ENCODE data around the gene GTPBP8.
"Not testable (repeated sequence)": the region's sequence is repeated elsewhere in the genome, so short reads cannot be mapped to it uniquely, and the experiment has no call there.

The GTPBP8 gene

DNA sequence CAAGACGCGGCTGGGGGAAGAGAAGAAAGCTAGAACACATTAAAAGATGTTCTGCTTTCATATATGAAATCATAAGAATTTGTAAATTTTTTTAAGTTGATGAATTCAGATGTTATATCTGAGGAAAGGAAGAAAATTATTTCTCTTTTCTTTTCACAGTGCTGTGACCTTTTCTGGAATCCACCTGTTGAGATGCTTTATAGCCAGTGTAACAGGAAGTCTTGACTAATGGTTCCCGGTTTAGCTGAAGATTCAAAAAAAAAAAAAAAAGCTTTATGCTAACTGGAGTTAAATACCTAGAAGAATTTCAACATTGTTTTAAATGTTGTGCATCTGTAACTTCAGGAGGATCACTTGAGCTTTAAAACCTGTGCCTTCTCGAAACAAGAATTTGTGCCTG lies 9.9 kb downstream of the GTPBP8 start:
- no peak for DNase-seq (ENCODE audit: low spot score)

DNA sequence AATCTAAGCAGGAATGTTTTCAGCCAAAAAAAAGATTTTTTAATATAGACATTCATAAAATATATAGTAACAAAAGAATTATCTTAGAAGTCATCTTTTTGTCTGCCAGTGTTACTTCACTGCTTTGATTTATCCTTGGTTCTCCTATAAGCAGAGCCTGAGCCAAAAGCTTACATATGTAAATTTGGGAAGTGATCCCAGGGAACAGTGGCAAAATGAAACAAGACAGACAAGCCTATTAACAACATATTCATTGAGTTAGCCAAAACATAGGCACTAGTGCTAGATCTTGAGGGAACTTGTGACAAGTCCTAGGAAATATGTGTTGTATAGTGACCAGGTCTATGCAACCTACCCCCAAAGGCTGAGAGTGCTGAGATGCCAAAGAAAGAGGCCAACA lies 11.3 kb downstream of the GTPBP8 start:
- DNase-seq (ENCODE audit: low spot score): no peak

DNA sequence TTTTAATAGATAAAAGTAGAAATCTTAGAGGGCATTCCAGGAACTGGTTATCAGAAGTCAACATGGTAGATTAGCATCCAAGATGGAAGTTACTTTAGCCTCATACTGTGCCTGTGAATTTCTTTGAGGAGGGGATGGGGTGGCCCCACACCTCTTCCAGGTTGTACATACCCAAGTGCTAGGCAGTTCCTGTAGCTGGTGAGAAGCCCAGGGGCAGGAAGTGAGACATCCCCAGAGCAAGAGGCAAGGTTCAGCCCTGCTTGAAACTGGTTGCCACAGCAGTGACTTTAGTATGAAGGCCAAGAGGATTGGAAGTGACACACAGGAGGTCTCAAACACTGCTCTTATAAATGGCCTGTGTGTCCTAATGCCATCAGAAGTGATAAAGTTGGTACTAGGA lies 11.9 kb downstream of the GTPBP8 start:
- no peak for DNase-seq (ENCODE audit: low spot score)

DNA sequence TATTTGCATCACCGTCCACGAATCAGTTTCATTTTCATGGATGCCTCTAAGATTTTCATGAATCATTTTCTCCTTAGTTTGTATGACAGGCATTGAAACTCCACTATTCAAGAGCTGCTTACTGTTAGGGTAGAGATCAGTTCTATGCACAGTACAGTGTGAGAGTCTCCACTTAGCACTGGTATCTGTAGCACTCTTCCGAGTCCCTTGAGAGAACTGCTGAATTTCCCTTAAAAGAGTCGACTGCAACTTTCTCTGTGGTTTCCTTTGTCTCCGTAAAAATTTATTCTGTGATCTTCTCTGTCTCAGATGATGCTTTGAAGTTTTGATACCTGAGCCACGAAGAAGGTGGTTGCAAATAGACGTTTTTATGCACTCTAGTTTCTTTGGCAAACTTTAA lies 14.8 kb downstream of the GTPBP8 start:
- DNase-seq (ENCODE audit: low spot score): no peak

DNA sequence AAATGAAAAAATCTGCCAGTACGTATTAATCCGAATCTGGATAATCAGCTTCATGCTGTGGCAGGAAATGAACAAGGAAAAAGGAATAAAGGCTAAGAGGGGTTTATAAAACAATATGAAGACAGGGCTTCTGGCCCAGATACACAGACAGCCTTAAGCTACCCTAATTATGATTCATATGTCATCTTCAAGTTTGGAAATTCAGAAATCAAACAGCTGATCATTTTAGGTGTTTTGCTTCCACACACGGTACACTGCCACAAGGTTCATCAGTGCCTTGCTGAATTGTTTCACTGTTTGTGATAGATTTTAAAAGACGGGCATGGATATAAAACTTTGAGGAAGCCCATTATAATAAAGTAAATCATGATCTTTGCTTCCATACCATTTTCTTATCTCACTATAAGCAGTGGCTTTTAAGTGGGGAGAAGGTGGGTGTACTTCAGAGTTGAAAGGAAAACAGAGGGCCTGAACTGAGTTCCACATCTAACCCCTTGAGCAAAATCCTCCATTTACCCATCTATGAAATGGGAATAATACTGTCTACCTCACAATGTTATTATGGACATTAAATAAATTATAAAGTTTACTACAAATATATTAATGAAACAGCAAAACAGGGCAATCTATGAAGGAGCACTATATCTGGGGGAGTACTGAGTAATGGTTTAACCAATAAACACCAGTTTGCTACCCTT lies 15.7 kb downstream of the GTPBP8 start:
- DNase-seq (ENCODE audit: low spot score): no peak

DNA sequence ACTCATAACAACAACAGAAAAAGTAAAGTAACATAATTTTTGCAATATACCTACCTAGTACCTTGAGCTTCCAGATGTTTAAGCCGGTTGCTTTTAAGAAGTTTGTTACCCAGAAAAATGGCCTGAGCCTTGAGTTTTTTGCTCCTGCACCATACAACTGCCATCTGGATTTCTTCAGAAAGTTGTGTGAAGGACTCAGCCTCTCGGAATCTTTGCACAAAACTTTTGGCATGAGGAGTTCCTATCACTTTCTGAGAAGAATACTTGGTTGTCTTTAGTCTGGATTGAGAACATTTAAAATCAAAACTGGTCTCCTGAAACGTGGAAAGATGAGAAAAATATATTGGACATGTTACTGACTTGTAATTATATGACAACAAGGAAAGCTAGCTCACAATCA lies 17.3 kb downstream of the GTPBP8 start:
- no peak for DNase-seq (ENCODE audit: low spot score)

DNA sequence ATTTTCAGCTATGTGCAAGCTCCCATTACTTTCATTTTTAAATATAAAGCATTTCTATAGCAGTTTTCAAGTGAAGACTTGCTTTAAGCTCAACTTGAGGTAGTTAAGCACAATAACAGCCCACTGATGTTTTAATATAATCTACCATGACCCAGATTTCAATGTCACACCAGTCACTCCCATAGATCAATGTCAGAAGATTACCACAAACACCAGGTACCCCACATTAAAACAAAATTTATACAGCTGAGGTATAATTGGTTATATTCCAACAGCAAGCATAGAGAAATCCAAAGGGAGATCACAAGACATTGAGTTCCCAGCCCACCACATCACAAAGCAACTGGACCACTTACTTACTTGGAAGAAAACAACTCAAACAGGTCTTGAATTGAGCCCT lies 22.8 kb downstream of the GTPBP8 start:
- DNase-seq (ENCODE audit: low spot score): no peak

DNA sequence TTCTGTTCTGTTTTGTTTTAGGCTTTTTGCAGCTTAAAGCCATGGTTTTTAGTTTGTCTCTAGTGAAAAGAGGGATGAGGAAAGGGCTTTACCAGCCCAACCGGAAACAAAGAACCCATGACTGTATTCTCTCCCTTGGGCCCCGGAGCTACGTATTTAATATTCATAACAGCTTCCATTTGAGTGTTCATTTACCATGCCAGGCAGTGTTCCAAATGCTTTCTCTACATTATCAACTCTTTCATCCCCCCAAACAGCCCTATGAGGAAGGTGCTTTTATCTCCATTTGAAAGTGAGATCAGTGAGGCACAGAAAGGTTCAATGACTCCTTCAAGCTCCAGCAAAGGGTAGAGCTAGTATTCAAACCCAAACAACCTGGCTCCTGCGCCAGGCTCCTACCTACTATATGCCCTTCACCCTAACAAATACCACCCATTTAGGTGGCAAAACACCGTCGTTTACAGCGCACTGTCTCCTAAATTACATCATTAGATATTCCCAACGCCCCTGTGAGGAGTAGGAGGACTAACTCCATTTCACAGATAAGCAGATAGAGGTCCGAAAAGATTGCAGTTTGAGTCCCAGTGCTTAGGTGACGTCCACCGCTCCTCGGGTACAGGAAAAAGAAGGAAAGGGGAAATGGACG lies 27.9 kb downstream of the GTPBP8 start:
- peak; percentile 31 for DNase-seq (ENCODE audit: low spot score)

DNA sequence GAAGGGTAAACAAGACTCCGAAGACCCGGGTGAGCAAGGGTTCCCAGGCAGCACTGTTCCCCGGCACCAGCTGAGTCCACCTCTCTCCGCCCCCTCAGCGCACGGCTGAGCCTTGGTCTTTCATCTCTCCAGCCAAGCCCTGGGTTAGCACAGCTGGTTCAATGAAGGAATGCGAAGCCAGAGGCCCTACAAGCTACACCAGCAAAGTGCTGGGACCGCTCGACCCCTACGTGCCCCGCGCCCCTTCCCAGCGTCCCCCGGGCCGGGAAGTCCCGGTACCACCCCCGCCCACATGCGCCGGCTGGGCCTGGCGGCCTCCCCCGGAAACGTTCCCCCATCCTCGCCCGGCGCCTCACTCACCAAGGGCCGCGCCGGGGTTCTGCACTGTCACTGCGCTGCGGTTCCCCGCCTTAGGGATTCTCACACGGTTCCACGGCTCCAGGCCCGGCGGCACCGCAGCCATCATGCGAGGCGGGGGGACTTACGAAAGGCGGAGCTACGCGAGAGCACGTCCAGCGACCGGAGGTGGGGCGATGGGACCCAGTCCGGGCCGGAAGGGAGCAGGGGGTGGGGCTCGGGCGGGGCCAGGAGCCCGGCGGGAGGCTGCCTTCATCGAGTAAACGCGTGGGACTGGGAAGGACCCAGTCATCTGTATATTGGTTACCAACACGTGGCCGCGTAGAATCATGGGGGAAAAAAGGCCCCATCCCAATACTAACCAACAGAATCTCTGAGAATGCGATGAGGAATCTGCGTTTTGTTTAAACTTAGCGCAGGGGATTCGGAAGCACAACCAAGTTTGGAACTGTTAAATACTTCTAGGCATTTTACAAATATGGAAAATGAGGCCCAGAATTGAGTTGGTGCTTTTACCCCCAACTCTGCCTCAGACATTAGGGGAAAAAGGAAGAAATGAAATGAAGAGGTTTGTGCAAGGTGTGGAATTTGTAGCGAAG lies 28.7 kb downstream of the GTPBP8 start:
- DNase-seq (ENCODE audit: low spot score): peak; percentile 89

DNA sequence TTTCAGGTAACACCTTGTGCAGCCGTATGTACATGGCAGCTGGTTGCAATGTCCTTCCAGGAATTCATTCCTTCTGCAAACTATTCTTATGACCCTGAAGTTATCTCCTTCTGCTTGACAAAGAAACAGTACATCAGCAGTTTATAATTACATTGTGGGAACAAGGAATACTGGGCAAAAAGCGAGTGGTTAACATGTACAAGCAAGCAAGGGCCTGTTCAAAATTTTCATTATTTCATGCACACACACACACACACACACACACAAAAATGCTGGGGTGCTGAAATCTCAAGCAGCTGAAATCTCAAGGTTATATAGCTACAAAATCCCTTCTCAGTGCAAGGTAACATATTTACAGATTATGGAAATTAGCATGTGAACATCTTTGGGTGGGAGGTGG lies 30.7 kb downstream of the GTPBP8 start:
- no peak for DNase-seq (ENCODE audit: low spot score)

DNA sequence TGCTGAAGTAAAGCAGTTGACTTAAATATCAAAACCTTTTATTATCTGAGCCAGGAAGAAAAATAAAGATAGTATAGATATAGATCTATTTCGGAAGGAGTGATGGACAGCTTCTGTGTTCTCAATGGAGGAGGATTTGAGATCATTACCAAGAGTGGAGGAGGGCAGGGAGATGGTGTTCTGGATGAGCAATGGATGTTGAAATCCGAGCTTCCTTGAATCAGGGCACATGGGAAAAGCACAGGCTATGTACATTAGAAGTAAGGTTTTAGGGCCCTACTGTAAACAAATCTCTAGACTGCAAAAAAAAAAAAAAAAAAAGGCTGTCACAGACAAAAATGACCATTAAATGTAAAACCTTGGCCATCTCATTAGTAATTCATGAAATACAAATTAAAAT lies 43.2 kb downstream of the GTPBP8 start:
- no peak for DNase-seq (ENCODE audit: low spot score)

DNA sequence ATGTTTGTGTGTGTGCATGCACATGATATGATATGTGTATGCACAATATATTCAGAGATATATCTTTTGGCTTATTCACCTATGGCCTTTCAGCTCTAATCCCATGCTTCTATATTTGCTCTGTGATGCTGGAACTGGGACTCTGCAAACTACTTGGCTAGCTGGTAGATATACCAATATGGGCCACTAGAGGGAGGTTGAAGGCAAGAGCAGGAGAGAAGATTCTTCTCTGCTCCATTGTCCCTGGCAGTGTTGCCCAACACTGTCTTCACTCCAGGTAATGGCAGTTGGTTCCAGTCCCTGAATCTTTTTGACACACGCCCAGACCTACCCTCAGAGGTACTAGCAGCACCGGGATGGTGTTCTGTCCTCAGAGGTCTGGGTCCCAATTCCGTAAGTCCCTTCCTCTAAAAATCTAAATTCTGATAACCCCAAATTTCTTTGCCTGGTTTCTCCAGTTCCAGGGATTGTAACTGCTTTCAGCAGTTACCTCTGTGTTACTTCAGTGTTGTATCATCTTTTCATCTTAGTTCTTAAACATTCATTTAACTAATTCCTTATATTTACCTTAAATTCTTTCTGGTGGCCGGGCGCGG lies 44.7 kb downstream of the GTPBP8 start:
- DNase-seq (ENCODE audit: low spot score): peak; percentile 69

DNA sequence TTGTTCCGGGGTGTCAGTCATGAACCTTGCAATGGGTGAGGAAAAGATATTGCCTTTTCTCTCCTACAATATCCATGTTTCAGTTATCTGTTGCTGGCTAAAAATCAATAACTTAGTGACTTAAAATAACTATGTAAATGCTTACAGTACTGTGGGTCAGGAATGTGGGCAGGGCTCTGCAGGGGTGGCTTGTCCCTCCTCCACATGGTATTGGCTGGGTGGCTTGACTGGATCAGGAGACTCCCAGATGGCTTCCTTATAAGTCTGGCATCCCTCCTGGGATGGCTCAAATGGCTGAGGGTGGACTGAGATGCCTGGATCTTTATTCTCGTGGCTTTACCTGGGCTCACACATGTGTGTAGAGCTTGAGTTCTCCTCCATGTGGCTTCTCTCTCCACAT lies 47.5 kb downstream of the GTPBP8 start:
- no peak for DNase-seq (ENCODE audit: low spot score)

DNA sequence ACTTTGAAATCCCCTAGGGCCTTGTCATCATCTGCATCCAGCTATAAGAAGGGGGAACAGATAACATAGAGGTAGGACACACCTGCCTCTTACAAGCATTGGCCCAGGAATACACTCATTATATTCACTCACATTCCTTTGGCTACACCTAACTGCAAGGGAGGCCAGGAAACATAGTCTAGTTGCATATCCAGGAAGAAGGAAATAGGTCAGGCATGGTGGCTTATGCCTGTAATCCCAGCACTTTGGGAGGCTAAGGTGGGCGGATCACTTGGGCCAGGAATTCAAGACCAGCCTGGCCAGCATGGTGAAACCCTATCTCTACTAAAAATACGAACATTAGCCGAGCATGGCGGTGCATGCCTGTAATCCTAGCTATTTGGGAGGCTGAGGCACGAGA lies 48.8 kb downstream of the GTPBP8 start:
- DNase-seq (ENCODE audit: low spot score): no peak

DNA sequence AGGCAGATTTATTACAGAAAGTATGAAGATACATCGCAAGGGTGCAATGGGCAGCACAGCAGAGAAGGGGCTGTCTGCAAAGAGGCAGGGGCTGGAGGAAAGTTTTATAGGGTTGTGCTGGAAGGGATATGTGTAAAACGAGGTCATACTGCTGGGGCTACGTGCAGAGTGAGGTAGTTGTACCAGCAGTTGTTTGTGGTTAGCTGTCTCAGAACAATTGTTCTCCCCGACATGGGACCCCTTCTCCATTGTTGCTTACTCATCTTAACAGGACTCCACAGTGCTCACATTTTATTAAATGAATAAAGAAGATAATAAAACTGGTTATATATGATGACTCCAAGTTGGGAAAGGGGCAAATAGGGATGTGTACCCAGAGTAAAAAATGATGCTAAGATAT lies 49.4 kb downstream of the GTPBP8 start:
- DNase-seq (ENCODE audit: low spot score): no peak

DNA sequence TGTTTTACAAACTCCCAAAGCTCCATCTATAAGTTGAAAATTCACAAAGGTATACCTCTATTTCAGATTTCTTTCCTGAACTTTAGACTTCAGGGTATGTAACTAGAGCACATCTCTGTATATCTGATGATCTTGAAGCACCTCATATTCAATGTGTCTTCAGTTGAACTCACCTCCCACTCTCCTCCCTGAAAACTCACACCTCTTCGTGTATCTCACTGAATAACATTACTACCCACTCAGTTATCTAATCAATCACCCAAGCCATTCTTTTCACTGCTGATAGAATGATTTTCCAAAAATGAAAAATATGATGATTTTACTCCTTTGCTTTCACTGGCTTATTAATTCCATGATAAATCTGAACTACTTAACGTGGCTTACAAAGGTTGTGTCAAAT lies 52.9 kb downstream of the GTPBP8 start:
- DNase-seq (ENCODE audit: low spot score): no peak

DNA sequence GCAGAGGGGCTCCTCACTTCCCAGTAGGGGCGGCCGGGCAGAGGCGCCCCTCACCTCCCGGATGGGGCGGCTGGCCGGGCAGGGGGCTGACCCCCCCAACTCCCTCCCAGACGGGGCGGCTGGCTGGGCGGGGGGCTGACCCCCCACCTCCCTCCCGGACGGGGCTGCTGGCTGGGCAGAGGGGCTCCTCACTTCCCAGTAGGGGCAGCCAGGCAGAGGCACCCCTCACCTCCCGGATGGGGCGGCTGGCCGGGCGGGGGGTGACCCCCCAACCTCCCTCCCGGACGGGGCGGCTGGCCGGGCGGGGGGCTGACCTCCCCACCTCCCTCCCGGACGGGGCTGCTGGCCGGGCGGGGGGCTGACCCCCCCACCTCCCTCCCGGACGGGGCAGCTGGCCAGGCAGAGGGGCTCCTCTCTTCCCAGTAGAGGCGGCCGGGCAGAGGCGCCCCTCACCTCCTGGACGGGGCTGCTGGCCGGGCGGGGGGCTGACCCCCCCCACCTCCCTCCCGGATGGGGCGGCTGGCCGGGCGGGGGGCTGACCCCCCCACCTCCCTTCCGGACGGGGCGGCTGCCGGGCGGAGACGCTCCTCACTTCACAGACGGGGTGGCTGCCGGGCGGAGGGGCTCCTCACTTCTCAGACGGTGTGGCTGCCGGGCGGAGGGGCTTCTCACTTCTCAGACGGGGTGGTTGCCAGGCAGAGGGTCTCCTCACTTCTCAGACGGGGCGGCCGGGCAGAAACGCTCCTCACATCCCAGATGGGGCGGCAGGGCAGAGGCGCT lies 55.6 kb downstream of the GTPBP8 start:
- not testable (repeated sequence) for DNase-seq (ENCODE audit: low spot score)

DNA sequence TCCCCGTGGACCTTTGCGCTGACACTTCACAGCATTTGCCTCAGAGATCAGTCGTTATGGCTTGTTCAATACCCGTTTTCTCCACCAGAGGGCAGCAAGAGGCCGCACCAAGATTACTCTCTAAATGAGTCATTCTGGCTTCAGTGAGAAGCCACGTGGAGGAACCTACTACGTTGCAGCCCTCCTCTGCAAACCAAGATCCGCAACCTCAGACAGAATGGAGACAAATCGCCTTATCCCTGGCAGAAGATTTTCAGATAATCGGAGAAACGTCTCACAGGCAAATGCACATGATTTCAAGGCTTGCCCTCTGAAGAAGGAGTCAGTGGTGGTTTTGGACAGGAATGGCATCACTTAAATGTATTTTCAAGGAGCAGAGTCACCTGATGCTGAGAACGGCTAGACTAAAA lies 60.5 kb downstream of the GTPBP8 start:
- peak; percentile 91 for DNase-seq (ENCODE audit: low spot score)
